Measurements from ENCODE around the gene RHAG.

DNA sequence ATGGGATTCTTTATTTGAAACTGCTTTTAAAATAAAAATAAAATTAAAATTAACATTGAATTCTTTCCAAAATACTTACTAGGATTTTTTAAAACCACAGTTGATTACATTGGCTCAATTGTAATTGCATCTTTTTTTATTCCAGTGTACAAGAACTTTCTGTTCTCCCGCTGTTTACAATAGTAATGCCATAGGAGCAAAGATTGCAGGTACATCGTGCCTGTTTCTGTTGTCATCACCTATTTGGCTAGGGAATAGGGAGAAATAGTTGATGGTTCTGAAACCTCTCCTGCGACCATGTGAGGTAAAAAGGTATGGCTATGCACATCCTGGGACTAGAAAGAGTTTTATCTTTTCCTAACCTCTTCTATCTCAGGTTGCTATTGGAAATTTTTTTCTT, 28.2 kb upstream of the RHAG start:
- TF ChIP-seq GATA2 (IDR thresholded peaks at IDR 0.05; ENCODE audit: low read depth, low read length) (no peak), GATA3 (IDR thresholded peaks at IDR 0.05; ENCODE audit: low read depth, low read length) (no peak)

Measured in SH-SY5Y (cell line).